Thymus (tissue), 11 donors: ENCODE data around the gene CYSTM1. TPM values are rescaled to one million over a fixed set of nuclear protein-coding genes. Genes with fewer than 3 reads are reported as not detected.

Experiments
- DNase-seq, 9 donors: peaks; one replicate each; pipeline ENCODE4 v3.0.0-alpha.2; 2013; ENCODE audit warnings: low spot score in 9 of 9, low read depth in 6 of 9, missing footprints in 1 of 9
- H3K27ac ChIP-seq, 2 donors: one replicate each; pipeline ENCODE4 v1.5.1; 2013; ENCODE audit warnings: control low read depth in 1 of 2, low read depth in 1 of 2, low read length in 1 of 2, mild to moderate bottlenecking in 1 of 2, moderate library complexity in 1 of 2
- H3K27me3 ChIP-seq, 2 donors: one replicate each; pipeline ENCODE4 v1.5.1; 2013; ENCODE audit warnings: low read length in 1 of 2; ENCODE audit not compliant: control insufficient read depth in 2 of 2, insufficient read depth in 1 of 2
- H3K36me3 ChIP-seq, 2 donors: one replicate each; pipeline ENCODE4 v1.5.1; 2013; ENCODE audit warnings: low read length in 1 of 2, mild to moderate bottlenecking in 1 of 2, moderate library complexity in 1 of 2; ENCODE audit not compliant: control insufficient read depth in 2 of 2, insufficient read depth in 2 of 2
- H3K4me1 ChIP-seq, 2 donors: one replicate each; pipeline ENCODE4 v1.5.1; 2013; ENCODE audit warnings: low read length in 2 of 2; ENCODE audit not compliant: control insufficient read depth in 2 of 2, insufficient read depth in 2 of 2
- H3K4me3 ChIP-seq, 2 donors: one replicate each; pipeline ENCODE4 v1.5.1; 2013; ENCODE audit warnings: low read length in 2 of 2, control low read depth in 1 of 2, mild to moderate bottlenecking in 1 of 2
- H3K9me3 ChIP-seq, 2 donors: one replicate each; pipeline ENCODE4 v1.5.1; 2013; ENCODE audit warnings: low read length in 1 of 2, mild to moderate bottlenecking in 1 of 2; ENCODE audit not compliant: control insufficient read depth in 2 of 2, insufficient read depth in 1 of 2
- WGBS: extraction: QIAGEN DNeasy Blood & Tissue Kit; methylation state at CpG from one replicate; pipeline ENCODE4 v1.1.7; 2013; 5-methylcytosine and 5-hydroxymethylcytosine counted together
- polyA plus RNA-seq: library from polyadenylated mRNA; stranded (reverse); fragments of 200-250 nt; gene quantifications from one replicate; pipeline ENCODE4 v1.2.3, GENCODE V29; 2013
- total RNA-seq: library from RNA; stranded (reverse); fragments of 120-200 nt; gene quantifications from one replicate; pipeline ENCODE4 v1.2.4, GENCODE V29; 2013
- donor health status: healthy.

CYSTM1 gene
- total and polyA plus RNA-seq, 2 donors = 23.1 to 44.7 TPM

DNA sequence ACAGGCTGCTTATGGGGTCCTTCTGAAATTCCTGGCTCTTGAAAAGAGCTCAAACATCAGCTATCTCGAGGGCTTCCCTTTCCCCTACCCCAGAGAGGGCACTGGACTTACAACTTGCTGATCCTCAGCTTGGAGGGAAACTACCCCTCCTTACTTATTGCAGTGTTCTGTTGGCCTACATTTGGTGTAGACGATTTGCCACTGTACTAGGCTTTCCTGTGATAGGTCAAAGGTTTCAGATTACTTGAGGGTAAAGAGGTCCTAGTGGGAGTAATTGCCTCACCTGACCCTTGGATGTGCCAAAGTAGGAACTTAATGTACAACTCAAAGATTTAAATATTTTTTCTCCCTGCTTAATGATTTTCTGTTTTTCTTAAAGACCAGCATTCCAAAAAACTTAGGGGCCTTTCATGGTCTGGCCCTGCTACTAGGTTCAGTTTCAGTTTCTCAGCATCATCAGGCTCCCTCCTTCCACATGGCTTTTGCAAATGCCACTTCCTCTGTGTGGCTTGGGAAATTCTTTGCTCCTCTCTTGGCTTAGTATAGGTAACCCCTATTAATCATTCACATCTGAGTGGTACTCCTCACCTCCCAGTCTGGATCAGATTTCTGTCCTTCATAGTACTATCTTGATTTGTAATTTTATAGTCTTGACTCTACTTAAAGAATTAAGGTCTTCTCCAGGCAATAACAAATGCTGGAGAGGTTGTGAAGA is 32.4 kb downstream of the CYSTM1 start:
- WGBS = 85% methylated on average over 2 of the region's 2 CpGs
- Histone ChIP-seq H3K27ac (no peak overlapping the region), H3K4me1 (no peaks in the 10 kb centered on the region), H3K36me3 (no peaks in the 10 kb centered on the region), H3K27me3 (no peaks in the 10 kb centered on the region), H3K4me3 (no peak overlapping the region), H3K9me3 (no peaks in the 10 kb centered on the region)
- no peak for DNase-seq

DNA sequence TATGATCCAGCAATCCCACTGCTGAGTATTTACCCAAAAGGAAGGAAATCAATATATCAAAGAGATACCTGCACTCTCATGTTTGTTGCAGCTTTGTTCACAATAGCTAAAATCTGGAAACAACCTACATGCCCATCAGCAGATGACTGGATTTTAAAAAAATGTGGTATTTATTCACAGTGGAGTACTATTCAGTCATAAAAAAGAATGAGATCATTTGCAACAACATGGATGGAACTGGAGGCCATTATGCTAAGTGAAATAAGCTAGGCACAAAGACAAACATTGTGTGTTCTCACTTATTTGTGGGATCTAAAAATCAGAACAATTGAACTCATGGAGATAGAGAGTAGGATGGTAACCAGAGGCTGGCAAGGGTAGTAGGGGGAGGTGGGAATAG is 33.1 kb downstream of the CYSTM1 start:
- no peak for DNase-seq
- Histone ChIP-seq H3K27ac (no peak overlapping the region), H3K4me1 (no peaks in the 10 kb centered on the region), H3K4me3 (no peak overlapping the region), H3K27me3 (no peaks in the 10 kb centered on the region), H3K9me3 (no peaks in the 10 kb centered on the region), H3K36me3 (no peaks in the 10 kb centered on the region)

DNA sequence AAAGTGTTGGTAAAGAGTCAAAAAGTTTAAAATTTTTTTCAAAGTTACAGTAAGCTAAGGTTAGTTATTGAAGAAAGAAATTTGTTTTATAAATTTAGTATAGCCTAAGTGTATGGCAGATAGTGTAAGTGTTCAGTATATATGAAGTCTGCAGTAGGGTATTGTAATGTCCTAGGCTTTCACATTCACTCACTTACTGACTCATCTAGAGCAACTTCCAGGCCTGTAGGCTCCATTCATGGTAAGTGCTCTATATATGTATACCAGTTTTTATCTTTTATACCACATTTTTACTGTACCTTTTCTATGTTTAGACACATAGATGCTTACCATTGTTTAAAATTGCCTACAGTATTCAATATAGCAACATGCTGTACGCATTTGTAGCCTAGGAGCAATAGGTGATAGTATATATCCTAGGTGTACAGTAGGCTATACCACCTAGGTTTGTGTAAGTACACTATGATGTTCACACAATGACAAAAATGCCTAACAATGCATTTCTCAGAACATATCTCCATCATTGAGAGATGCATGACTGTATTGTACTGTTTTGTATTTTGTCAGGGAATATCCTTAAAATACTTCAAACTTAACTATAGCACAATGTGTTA is 38.5 kb downstream of the CYSTM1 start:
- H3K9me3 ChIP-seq = no peaks in the 10 kb centered on the region
- H3K4me3 ChIP-seq = no peak overlapping the region
- WGBS = 99% methylated on average over 1 of the region's 1 CpG
- H3K27ac ChIP-seq = no peak overlapping the region
- H3K4me1 ChIP-seq = no peaks in the 10 kb centered on the region
- H3K27me3 ChIP-seq = no peaks in the 10 kb centered on the region
- no peaks in the 10 kb centered on the region for H3K36me3 ChIP-seq
- DNase-seq = no peak

DNA sequence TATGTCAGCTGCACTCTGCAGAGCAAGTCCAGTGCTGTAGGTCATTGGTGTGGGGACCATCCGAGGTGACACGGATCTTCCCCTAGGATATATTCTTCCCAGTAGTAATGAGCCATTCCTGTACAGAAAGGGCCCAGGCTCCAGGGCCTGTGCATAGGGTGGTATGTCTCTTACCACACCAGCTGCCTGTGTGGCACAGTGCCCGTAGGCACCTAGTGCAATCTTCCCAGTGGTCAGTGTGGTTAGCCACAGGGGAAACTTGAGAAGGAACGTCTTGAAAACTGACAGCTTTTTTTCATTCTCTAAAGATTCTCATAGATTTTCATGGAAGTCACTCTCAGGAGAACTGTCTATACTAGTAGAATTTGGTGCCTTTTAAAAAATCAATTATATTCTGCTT is 39.8 kb downstream of the CYSTM1 start:
- WGBS = 48% methylated on average over 4 of the region's 4 CpGs
- H3K27ac ChIP-seq = no peak overlapping the region
- DNase-seq = no peak
- H3K4me3 ChIP-seq = no peak overlapping the region
- H3K4me1 ChIP-seq = no peaks in the 10 kb centered on the region
- no peaks in the 10 kb centered on the region for H3K9me3 ChIP-seq
- no peaks in the 10 kb centered on the region for H3K27me3 ChIP-seq
- H3K36me3 ChIP-seq = no peaks in the 10 kb centered on the region

DNA sequence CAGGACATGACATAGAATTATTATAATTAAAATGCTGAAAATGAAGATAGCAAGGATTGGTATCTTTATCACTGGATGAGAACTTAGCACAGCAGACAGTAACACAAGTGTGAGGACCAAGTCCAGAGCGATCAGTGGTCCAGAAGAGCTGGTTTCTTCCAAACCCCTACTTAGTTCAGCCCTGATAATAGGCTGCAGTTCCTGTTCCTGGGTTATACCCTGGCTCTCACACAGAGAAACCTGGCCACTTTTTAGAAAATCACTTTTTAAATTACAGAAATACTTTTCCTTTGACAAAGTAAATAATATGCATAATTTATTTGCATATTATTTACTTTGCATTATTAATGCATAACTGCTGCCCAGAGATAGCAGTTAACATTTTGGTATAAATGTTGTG is 40.3 kb downstream of the CYSTM1 start:
- H3K9me3 ChIP-seq = no peaks in the 10 kb centered on the region
- H3K4me1 ChIP-seq = no peaks in the 10 kb centered on the region
- no peak overlapping the region for H3K27ac ChIP-seq
- H3K36me3 ChIP-seq = no peaks in the 10 kb centered on the region
- WGBS = 89% methylated on average over 1 of the region's 1 CpG
- DNase-seq = no peak
- no peaks in the 10 kb centered on the region for H3K27me3 ChIP-seq
- H3K4me3 ChIP-seq = no peak overlapping the region

DNA sequence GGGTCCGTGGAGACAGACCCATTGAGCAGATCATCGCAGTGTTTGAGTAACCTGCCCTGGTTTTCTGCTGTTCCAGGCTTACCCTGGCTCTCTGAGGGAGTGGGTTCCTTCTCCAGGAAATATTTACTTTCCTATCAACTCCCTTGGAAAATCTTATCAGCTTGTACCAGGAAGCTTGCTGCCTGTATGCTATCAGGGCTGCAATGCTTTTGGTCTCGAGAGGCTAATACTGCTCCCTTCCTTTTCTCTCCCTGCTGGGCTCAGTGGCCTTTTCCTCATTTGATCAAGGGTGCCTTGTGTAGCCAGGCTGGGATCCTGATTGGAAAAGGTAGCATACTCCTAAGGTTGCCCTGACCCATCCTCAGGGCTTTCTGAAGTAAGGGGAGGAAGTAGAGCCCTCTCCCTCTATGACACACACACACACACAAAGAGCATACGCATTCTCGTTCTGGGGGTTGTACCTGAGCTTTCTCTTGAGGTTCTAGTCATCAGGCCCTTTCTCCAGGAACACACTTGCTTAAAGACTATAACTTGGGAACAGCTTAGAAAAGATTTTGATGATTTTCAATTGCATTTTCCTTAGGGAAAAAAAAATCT is 41.6 kb downstream of the CYSTM1 start:
- Histone ChIP-seq H3K27ac (no peak overlapping the region), H3K4me1 (no peaks in the 10 kb centered on the region), H3K36me3 (no peaks in the 10 kb centered on the region), H3K9me3 (no peaks in the 10 kb centered on the region), H3K27me3 (no peaks in the 10 kb centered on the region), H3K4me3 (no peak overlapping the region)
- 93% methylated on average over 5 of the region's 5 CpGs for WGBS
- no peak for DNase-seq

DNA sequence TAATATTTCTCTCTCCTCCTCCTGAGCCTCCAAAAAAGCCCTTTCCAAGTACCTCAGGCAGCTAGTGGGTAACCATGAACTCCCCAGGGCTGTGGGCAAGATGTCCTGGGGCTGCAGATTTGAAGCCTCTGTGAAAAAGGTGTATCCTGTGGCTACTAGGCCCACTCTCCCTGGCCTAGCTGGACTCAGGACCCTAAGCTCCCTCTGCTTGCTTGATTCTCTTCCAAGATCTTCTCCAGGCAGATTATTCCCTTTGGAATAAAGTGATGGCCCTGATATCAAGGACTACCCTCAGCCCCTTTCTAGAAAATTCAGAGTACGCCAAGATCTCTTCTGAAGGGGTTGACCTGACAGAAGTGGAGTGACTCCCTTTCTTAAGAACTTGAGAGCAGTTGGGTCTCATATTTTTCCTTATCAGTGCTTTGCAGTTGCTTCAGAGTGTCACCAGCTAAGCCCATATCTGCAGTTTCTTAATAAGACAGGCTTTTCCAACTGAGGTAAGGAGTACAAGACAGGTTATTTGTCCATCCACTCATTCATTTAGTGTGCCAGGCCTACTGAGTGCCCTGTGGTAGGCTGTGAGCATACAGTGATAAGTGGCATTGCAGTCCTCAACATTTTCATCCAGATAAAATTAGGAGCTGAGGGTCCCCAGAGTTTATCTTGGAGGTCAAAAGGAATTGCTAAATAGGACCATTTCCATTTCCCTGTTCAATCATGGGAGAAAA is 42.5 kb downstream of the CYSTM1 start:
- H3K4me3 ChIP-seq = no peak overlapping the region
- 93% methylated on average over 1 of the region's 1 CpG for WGBS
- no peak overlapping the region for H3K27ac ChIP-seq
- no peaks in the 10 kb centered on the region for H3K27me3 ChIP-seq
- no peak for DNase-seq
- H3K4me1 ChIP-seq = no peaks in the 10 kb centered on the region
- H3K9me3 ChIP-seq = no peaks in the 10 kb centered on the region
- H3K36me3 ChIP-seq = no peaks in the 10 kb centered on the region

DNA sequence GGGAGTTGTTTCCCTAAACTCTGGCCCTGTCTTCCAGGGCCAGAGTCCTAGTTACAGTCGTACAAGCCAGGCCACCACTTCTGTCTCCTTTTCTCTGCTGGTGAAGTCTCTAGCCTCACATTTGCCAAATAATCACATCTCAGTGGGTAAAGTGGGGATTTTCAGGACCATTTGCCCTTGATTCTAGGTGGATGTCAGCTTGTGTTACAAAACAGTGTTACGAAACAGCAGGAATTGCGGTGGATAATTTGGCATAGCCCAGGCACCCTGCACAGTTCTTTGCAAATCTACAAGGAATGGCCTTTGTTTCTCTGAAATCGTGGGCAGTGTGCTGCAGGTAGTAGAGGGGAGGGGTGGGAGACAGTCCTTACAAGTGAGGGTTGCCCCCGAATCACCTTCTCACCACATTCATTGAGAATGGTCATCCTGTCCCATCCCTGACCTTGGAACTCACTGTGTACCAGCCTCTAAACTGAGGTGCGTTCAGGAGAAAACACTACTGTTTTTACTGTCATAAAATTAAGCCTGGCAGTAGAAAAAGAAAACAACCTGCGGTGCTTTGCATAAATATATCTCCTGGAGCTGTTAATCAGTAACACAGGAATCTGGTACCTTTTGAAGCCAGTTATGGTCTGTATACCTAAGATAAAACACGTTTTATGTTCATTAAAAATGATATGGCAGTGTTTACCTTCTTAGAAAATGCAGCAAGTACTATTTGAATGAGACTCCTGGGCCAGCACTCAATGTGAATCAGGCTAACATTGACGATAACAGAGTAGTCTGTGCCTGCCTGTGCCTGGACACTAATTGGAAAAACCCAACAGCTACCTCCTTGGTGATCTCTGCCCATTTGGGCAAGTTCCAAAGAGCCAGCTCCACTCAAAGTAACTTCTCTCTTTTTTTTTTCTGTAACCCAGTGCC is 44.3 kb downstream of the CYSTM1 start:
- Histone ChIP-seq H3K4me3 (no peak overlapping the region), H3K27ac (no peak overlapping the region), H3K4me1 (no peaks in the 10 kb centered on the region), H3K9me3 (no peaks in the 10 kb centered on the region), H3K36me3 (no peaks in the 10 kb centered on the region), H3K27me3 (no peaks in the 10 kb centered on the region)
- WGBS = 95% methylated on average over 9 of the region's 9 CpGs
- DNase-seq = no peak
